Right forelimb (tissue), 1 donor: Measurements from ENCODE around the gene MAP4K4.

Experiments
- DNase-seq: peaks from one replicate; pipeline ENCODE4 v3.0.0-alpha.2; 2018

The MAP4K4 gene

GRCh38 chr2:101723371-101724124 lies 26.0 kb downstream of the MAP4K4 start:
- DNase-seq: no peak

- no peak for DNase-seq
Observed at GRCh38 chr2:101724125-101724474, 26.6 kb downstream of the MAP4K4 start.

GRCh38 chr2:101725038-101725437 lies 27.5 kb downstream of the MAP4K4 start:
- DNase-seq: no peak

- no peak for DNase-seq
Observed at GRCh38 chr2:101725515-101726192, 28.1 kb downstream of the MAP4K4 start.

GRCh38 chr2:101728865-101729264 lies 31.4 kb downstream of the MAP4K4 start:
- DNase-seq: no peak

GRCh38 chr2:101729521-101730190 lies 32.1 kb downstream of the MAP4K4 start:
- no peak for DNase-seq

DNA sequence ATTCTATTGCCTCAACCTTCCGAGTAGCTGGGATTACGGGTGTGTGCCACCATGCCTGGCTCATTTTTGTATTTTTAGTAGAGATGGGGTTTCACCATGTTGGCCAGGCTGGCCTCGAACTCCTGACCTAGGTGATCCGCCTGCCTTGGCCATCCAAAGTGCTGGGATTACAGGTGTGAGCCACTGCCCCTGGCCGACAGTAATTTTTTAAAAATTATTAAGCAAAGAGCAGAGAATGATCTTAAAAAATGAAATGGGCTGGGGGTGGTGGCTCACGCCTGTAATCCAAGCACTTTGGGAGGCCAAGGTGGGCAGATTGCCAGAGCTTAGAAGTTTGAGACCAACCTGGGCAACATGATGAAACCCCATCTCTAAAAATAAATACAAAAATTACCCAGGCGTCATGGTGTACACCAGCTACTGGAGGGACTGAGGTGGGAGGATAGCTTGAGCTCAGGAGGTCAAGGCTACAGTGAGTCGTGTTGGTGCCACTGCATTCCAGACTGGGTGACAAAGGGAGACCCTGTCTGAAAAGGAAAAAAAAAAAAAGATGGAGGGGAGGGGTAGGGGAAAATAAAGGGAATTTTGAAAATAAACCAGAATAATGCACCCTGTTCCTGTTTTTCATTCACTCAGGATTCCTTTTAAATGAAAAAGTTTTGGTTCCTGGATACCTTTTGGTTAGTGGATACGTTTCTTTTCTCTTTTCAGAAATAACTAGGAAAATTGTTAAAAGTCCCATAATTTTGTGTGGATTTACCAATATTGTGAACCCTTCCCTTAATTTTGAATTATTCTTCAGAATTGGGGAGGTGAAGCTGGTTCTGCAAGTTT lies 33.9 kb downstream of the MAP4K4 start:
- DNase-seq: no peak

DNA sequence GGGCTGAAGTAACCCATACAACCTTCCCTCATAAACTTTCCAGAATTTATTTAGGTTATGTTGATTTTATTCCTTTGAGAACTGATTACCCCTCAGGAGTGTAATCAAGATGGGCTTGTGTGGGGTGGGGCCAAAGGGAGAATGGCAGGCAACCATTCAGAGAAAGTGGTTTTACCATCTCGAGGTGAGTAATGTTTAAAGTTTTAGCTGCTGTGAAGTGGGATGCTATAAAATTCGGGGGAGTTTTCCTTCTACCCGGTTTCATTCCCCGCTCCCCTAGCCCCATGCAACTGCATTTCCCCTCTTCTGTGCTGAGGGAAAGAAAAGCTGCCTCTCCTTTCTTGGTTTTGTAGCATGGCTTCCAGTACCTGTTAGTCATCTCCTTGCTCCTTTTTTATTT lies 34.7 kb downstream of the MAP4K4 start:
- no peak for DNase-seq

GRCh38 chr2:101732773-101733256 lies 35.3 kb downstream of the MAP4K4 start:
- DNase-seq: no peak

GRCh38 chr2:101733257-101733993 lies 35.9 kb downstream of the MAP4K4 start:
- no peak for DNase-seq

- DNase-seq: no peak
Observed at GRCh38 chr2:101734505-101735165, 37.1 kb downstream of the MAP4K4 start.

GRCh38 chr2:101735166-101735533 lies 37.6 kb downstream of the MAP4K4 start:
- DNase-seq: no peak

DNA sequence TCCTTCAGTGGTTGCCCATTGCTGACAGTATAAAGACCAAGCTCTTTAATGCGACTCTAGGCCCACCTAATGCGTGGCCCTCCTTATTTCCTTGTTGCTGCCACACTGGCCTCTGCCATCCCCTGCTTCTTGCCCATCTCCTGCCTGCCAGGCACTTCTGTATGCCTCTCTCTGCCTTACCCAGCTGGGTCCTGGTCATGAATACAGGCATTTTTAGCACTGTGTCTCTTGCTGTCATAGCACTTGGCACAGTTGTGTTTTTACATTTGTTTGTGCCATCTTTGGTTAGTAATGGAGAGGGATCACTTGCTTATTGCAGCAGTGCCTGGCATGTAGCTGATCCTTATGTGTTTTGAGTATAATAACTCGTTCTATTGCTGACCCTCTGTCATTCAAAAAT lies 38.7 kb downstream of the MAP4K4 start:
- DNase-seq: no peak

- DNase-seq: no peak
Observed at GRCh38 chr2:101736861-101737291, 39.4 kb downstream of the MAP4K4 start.

DNA sequence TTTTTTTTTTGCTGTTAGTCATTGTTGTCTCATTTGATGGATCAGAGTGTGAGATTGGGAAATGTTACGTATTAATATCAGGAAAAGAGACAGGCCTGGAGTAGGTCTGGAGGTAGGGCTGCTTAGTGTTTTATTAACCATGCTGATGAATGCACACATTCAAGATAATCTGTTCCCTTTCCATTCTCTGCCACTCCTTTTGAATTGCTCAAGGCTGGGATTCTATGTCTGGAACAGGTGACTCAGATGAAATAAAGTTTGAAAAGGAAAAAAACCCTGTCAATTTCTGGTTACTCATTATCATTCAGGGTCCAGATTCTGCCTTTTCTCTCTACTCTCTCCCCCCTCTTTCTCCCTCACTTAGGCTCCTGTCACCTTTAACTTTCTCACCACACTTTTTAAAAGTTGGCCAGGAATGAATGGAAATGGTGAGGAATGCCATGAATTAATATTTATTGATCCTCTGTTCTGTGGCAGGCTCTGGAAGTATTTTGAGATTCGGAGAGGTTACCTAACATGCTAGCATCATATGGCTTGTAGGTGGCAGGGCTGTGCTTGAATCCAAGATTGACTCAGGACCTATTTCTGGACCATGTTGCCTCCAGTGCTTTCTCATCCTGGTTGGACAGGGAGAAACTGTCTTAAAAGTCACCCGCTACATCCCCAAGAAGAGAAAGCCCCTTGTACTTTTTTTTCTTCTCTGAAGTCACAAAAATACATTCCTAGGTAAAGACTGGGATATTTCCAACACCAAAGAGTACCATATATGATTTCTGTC lies 40.2 kb downstream of the MAP4K4 start:
- DNase-seq: no peak

DNA sequence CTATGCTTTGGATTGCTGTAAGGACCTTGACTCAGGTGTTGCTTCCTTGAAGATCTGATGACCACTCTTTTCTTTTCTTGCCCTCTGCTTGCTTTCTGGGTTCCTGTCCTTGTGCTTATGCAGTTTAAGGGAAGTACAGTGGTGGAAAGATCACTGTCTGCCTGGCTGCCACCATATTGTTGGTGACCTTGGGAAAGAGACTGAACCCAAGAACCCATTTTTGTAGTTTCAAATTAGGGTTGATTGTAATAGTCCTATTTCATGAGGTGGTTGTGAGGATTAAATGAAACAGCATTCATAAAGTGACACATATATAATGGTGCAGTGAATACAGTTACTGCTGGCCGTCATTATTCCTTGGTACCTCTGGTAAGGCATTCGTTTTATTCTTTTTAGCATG lies 41.1 kb downstream of the MAP4K4 start:
- no peak for DNase-seq

DNA sequence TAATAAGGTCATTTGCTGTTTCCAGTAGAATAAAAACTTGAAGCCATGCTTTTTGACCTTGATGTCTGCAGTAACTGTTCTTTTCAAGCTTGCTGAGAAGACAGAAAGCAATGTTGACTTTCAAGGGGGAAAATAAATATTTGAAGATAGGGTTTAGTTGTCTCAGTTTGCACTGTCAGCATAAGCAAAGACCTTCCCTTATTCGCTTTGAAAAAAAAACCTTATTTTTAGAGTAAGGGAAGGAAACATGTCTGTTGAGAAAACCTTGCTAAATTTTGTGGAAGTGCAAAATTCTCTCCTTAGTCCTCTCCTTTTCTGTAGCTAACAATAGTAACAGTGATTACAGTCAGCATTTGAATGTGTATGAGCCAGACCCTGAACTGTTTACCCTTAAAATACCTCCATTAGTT lies 43.1 kb downstream of the MAP4K4 start:
- DNase-seq: no peak

DNA sequence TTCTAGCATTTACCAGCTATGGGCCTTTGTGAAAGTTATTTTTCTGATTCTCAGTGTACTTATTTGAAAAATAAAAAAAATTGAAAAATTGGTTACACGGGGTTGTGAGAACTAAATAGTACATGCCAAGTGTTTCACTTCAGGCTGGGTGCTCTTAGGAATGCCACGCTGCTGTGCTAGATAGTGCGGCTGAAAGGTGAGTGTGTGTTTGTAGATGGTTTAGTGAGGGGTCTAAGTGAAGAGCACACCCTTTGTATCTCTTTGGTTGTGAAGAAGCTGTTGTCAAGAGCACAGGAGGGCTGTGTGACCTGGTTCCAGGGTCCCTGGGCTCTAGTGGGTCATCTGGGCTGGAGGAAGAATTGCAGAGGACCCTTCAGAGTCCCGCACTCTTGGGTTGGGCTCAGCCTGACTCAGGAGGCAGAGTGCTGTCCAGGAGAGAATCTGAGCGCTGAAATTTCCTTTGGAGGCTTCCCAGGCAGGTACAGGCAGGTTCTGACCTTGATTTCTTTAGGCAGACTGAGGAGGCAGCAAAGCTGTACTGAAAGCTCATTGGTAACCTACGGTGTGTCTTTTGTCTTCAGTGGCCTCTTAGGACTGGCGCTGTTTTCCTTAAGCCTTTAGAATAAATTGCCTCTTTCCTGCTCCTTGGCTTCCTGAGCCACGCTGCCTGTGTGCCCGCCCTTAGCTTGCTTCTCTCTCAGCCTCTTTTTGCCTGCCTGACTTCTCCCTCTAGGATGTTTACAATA lies 44.4 kb downstream of the MAP4K4 start:
- no peak for DNase-seq

DNA sequence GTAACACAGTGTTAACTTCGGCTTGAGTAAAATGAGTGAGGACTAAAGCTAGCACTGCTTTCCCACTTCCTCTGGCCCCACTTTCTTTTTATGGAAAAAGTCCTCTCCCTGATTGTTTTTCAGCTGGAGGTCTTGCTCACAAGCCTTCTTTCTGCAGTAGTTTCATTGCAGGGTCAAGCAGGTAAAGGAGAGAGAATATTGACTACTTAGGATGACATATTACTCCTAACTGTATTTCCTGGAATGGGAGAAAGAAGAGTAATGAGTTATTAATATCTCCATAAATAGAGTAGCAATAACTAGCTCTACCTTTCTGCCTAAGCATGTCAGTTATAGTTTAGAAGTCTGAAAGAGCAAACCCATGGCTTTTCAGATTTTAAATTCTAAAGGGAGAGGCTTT lies 45.0 kb downstream of the MAP4K4 start:
- DNase-seq: no peak

DNA sequence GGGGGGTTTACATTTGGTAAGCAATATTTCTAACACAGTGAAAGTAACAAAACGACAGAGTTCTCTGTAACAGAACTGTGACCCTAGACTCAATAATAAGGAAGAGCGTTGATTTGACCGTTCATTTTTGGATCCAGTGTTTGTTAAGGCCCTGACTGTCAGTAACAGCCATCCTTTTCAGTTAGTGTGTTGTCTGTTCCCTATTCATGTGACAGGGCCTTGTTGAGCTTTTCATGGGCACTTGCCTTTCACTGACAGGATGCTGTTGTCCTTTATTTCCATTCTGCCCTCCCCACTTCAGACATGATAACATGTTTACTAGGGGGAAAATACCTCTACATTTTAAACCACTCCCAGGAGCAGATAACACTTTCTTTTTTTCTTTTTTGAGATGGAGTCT lies 45.8 kb downstream of the MAP4K4 start:
- DNase-seq: no peak
